ENCODE measurements around the gene VPS13D. TPM values are rescaled to one million over a fixed set of nuclear protein-coding genes. Genes with fewer than 3 reads are reported as not detected.

Gene VPS13D
- total and polyA plus RNA-seq, 10 donors = 10.1 to 108 (median 86.3) TPM

- H3K36me3 ChIP-seq = peaks cover 2 to 88% (median 52%) of the 10 kb centered on the region in 6 donors
- intact Hi-C loops (cut with DNase I; ENCODE audit: low total_unique reads) = loop anchor here (10.0 kb wide), 1 partner anchor 213 kb away; the partner anchor contains the start of gene DHRS3
- H3K27me3 ChIP-seq (replicated peaks in 1 of 7) = no peaks in the 10 kb centered on the region
- no peak overlapping the region for H3K4me3 ChIP-seq
- no peak for TF ChIP-seq POLR2AphosphoS5 (IDR thresholded peaks at IDR 0.05)
- TF ChIP-seq POLR2A (IDR thresholded peaks at IDR 0.05) = no peak
- no peak for TF ChIP-seq CTCF (IDR thresholded peaks at IDR 0.05 in 8 of 11, conservative IDR thresholded peaks at IDR 0.05 in 3 of 11)
- WGBS, 5 donors = 96 to 99% (median 98%) methylated on average over 3 of the region's 3 CpGs
- H3K27ac ChIP-seq = no peak overlapping the region
- DNase-seq = no peak
- peaks cover 3 to 30% (median 22%) of the 10 kb centered on the region in 6 donors for H3K4me1 ChIP-seq
- no peaks in the 10 kb centered on the region for H3K9me3 ChIP-seq
Measured at GRCh38 chr1:12402159-12402673, 172.4 kb downstream of the VPS13D start.

GRCh38 chr1:12402842-12403241, 173.0 kb downstream of the VPS13D start:
- 93 to 100% (median 100%) methylated on average over 1 of the region's 1 CpG for WGBS, 5 donors
- Histone ChIP-seq H3K27ac (no peak overlapping the region), H3K27me3 (replicated peaks in 1 of 7) (no peaks in the 10 kb centered on the region), H3K36me3 (peaks cover 2 to 85% (median 52%) of the 10 kb centered on the region in 6 donors), H3K4me1 (peaks cover 3 to 32% (median 26%) of the 10 kb centered on the region in 6 donors), H3K4me3 (no peak overlapping the region), H3K9me3 (no peaks in the 10 kb centered on the region)
- TF ChIP-seq POLR2A (IDR thresholded peaks at IDR 0.05) (no peak), CTCF (IDR thresholded peaks at IDR 0.05 in 8 of 11, conservative IDR thresholded peaks at IDR 0.05 in 3 of 11) (no peak), POLR2AphosphoS5 (IDR thresholded peaks at IDR 0.05) (no peak)
- no peak for DNase-seq
- intact Hi-C loops (cut with DNase I; ENCODE audit: low total_unique reads) = loop anchor here (10.0 kb wide), 1 partner anchor 212 kb away; the partner anchor contains the start of gene DHRS3

- no peak for DNase-seq
- Histone ChIP-seq H3K4me3 (no peak overlapping the region), H3K36me3 (peaks cover 2 to 84% (median 53%) of the 10 kb centered on the region in 6 donors), H3K27me3 (replicated peaks in 1 of 7) (no peaks in the 10 kb centered on the region), H3K9me3 (peaks cover 0 to 6% (median 4%) of the 10 kb centered on the region in 8 donors), H3K4me1 (peaks cover 3 to 43% (median 32%) of the 10 kb centered on the region in 6 donors), H3K27ac (no peak overlapping the region)
- TF ChIP-seq POLR2A (IDR thresholded peaks at IDR 0.05) (no peak), POLR2AphosphoS5 (IDR thresholded peaks at IDR 0.05) (peak in 1 of 3 donors; percentile 28)
- intact Hi-C loops (cut with DNase I; ENCODE audit: low total_unique reads) = loop anchor here (10.0 kb wide), 1 partner anchor 210 kb away; the partner anchor contains the start of gene DHRS3
- 93 to 98% (median 95%) methylated on average over 13 of the region's 13 CpGs for WGBS, 5 donors
Measured at GRCh38 chr1:12404918-12405317, 175.1 kb downstream of the VPS13D start.

GRCh38 chr1:12405325-12406210, 175.7 kb downstream of the VPS13D start:
- no peaks in the 10 kb centered on the region for H3K27me3 ChIP-seq (replicated peaks in 1 of 7)
- peak overlapping the region in 4 of 8 donors; percentile 4 to 35 (median 18) for H3K27ac ChIP-seq
- intact Hi-C loops (cut with DNase I; ENCODE audit: low total_unique reads) = loop anchor here (10.0 kb wide), 1 partner anchor 209 kb away; the partner anchor contains the start of gene DHRS3
- peaks cover 3 to 43% (median 32%) of the 10 kb centered on the region in 6 donors for H3K4me1 ChIP-seq
- H3K4me3 ChIP-seq = no peak overlapping the region
- TF ChIP-seq CTCF (IDR thresholded peaks at IDR 0.05 in 8 of 11, conservative IDR thresholded peaks at IDR 0.05 in 3 of 11) (no peak), POLR2AphosphoS5 (IDR thresholded peaks at IDR 0.05) (peak in 1 of 3 donors; percentile 13)
- H3K36me3 ChIP-seq = peaks cover 2 to 84% (median 51%) of the 10 kb centered on the region in 6 donors
- WGBS, 5 donors = 78 to 86% (median 82%) methylated on average over 9 of the region's 9 CpGs
- no peak for DNase-seq
- H3K9me3 ChIP-seq = peaks cover 0 to 12% (median 11%) of the 10 kb centered on the region in 8 donors
